ENCODE measurements around the gene COL13A1. TPM values are rescaled to one million over a fixed set of nuclear protein-coding genes. Genes with fewer than 3 reads are reported as not detected.

Gene COL13A1
- total RNA-seq, 1 donor from 2014 or later = 4.6 TPM

DNA sequence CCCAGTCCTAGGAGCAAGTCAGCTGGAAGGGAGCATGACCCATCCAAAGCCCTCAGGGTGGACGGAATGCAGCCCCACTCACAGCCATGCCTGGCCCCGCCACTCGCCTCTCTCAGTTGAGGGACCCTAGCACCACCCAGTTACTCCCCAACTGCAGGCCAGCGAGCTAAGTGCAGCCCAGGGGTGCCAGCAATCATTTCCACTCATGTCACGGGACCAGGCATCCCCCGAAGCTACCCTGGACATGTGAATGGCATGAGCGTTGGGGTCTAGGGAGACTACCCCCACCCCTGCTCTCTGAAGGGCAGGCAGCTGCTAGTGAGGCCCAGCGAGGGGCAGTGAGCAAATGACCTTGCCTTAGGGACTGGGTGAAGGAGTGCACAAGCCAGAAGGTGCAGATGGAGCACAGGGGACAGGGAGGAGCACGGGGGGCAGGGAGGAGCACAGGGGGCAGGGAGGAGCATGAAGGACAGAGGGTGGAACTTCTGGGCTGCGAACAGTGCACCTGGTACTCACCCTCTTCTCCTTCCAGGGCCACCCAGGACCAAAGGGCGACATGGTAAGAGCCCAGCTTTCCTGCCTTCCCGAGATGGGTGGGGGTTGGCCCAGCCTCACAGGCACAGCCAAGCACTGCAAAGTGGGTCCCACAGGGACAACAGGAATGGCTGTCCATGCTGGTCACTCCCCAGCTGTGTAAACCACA lies 87.3 kb downstream of the COL13A1 start:
- no peak for DNase-seq

DNA sequence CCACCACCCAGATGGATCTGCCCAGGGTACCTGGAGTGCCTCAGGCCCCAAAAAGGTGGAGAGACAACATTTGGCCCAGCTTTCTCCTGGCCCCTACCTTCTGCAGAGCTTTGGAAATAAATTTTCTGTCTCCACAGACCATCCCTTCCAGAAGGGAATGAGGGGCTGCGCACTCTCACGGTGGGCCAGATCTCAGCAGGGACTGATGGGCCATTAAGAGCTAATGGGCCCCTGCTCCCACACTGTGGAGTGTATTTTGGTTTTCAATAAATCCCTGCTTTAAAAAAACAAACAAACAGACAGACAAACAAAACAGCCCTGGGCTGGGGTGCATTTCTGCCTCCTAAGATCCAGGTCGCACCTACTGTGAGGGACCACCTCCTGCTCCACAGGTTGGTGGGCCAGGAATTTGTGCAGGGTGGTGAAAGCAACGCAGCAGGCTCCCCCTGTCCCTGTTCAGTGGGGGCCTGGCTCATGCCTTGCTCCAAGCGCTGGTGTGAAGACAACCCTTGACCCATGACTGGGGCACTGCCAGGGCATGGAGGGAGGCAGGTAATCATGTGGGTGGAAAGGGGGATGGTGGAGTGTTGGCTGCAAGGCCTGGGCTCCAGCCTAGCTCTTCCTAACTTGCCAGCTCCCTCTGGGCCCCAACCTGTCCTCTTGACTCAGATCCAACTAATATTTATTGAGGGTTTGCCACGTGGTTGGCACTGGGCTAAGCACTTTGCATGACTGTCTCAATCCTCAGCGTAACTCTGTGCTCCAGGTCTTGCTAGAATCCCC lies 88.5 kb downstream of the COL13A1 start:
- no peak for DNase-seq

DNA sequence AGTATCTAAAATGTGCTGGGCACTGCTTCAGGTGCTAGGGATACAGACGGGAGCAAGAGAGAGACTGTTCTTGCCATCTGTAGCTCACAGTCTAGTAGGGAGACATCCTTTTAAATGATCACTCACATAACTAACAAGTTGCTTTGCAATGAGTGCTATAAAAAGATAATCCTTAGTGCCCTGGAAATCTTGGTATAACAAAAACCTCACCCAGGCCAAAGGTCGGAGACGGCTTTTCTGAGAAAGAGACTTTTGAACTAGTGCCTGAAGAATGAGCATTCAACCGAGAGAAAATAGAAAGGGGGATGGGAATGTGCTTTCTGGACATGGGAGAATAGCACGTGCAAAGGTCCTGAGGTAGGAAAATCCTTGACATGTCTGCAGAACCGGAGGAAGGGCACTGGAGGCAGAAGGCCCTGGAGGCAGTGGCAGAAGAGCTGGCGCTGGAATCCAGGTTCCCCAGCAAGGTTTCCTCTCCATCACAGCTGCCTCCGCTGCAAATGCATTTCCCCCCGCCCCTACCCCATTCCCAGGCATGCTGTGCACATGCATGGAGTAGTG lies 89.4 kb downstream of the COL13A1 start:
- no peak for DNase-seq

DNA sequence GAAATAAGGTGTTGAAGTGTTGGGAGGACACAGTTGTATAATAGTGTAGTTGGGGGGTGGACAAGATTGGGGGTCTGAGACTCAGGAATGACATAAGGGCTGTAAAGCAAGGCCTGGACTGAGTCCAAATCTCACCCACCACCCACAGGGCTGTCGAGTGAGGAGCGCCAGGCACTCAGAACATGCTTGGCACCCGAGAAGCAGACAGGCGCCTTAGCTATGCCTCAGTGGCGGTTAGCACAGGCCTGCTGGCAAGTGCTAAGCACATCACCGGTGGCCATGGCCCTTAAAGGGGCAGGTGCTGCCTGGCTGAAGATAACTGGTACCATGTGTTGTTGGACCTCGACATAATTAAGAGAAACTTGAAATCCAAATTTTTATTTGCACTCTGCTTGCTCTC lies 90.7 kb downstream of the COL13A1 start:
- no peak for DNase-seq

DNA sequence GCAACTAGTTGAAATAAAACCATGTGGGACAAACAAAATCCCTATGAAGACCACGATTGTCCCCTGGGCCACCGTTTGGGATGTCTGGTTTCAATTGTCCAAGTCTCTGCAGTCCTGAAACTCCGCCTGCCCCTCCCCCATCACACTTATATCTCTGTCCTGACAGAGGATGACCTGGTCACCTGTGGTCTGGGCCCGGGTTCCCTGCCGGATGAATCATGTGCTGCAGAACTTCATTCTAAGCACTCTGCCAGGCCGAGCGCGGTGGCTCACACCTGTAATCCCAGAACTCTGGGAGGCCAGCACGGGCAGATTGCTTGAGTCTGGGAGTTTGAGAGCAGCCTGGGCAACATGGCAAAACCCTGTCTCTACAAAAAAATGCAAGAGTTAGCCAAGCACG lies 91.1 kb downstream of the COL13A1 start:
- DNase-seq = no peak

DNA sequence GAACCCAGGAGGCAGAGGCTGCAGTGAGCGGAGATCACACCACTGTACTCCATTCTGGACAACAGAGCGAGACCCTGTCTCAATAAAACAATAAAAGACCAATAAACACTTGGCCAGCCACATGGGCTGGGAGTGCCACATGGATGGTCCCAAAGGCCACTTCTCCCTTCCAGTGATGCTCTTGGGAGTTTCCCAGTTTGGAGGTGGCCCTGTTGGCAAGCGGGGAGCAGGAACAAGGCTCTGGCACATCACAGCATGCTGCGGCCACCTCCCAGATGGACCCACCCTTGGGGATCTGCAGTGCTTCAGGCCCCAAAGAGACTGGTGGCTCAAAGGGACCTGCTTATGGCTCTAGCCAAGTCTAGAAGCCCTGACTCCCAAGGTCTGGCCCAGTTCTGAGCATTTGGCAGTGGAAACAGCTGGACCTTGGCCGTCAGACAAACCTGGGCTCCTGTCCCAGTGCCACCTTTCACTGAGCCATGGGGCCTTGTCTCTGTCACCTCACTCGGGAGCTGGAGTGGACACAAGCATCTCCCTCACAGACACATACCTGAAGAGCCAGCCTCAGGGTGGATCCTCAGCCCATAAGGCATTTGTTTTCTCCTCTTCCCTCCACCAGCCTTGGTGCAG lies 91.7 kb downstream of the COL13A1 start:
- DNase-seq = no peak

DNA sequence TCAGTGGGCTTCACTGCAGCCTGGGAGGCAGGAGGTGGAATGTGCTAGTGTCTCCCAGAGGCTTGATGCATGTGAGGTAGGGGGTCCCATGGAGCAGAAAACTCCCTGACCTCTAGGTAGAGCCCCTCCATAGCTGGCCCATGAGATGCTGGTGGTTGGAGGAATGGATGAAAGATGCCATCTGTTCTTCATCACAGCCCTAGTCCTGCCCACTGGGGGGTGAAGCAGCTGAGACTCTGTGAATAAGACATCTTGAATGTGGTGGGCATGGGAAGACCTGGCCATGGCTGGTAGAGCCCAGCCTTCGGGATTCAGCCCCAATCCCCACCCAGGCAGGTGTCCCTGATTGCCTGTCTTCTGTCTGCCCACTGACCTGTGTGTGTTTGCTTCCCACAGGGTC lies 92.5 kb downstream of the COL13A1 start:
- DNase-seq = no peak

DNA sequence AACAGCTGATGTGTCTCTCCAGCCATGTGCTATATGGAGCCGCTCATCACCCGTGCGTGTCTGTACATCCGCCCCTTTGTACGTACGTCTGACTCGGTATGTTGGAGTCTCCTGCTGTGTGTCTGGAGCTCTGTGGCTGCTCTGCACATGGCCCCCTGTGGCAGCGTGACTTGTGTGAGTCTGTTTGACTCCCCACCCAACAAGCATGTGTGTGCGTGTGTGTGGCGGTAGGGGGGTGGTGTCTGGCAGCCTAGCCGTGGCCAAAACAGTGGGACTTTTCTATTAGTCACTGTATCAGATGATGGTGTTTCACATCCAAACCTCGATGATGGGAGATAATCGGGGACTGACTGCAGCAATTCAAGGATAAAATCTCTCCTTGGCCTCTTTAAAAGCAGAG lies 94.1 kb downstream of the COL13A1 start:
- peak; percentile 54 for DNase-seq

DNA sequence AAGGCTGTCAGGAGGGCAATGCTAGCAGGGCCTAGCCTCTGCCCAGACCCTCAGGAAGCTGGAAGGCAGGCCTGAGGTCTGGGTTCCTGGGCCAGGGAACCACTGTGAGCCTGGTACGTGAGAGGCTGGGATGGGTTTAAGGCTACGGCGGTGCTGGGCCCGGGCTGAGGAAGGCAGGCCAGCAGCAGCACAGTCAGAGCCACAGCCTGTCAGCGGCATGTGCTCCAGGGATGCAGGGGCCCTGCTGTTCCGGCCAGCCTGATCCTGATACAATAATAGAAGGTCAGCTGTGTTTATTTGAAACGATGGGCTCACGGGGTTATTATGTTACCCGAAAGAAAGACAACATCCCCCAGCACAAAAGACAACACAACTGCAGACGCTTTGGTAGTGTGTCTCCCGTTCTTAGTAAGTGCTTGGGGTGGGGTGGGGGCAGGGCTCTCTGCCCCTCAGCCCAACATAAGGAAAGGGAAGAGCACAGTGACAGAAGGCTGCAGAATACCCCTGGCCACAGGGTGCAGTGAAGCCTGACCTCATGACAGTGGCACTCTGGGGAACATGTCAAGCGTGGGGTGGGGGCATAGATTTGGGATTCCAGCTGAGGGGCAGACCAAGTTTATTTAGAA lies 95.0 kb downstream of the COL13A1 start:
- DNase-seq = peak; percentile 58

DNA sequence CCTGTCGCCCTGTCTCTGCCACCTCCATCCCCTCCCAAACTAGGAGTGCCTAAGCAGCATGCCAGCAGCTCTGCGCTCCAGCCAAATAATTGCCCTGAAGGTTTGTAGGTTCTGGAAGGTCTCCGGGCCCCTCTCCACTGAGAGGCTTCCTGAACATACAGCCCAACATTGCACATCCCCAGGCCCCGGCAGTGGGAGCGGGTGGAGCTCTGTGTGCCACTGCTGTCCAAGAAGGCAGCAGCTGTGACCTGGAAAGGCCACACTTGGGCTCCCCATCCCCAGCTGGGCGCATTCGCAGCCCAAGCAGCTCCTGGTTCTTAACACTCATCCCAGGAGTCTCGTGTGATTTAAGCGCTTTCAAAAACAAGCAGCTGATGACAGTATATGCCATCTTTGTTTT lies 95.7 kb downstream of the COL13A1 start:
- peak; percentile 67 for DNase-seq

DNA sequence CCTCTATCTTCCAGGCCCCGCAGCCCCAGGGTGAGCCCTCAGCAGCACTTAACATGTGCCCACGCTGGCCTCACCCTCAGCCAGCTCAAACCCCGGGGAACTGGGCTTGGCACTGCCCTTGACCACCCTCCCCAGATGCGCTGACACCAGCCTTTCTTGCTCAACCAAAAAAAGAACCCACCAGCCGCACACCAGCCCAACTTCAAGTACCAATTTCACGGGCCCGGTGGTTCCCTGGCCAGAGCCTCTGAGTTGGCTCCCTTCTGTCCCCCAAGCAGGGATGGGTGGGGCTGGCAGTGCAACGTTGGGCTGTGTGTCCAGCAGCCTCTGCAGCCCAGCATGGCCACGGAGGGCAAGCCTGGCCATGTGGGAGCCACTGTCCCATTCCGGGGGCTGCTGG lies 96.3 kb downstream of the COL13A1 start:
- DNase-seq = peak; percentile 67

DNA sequence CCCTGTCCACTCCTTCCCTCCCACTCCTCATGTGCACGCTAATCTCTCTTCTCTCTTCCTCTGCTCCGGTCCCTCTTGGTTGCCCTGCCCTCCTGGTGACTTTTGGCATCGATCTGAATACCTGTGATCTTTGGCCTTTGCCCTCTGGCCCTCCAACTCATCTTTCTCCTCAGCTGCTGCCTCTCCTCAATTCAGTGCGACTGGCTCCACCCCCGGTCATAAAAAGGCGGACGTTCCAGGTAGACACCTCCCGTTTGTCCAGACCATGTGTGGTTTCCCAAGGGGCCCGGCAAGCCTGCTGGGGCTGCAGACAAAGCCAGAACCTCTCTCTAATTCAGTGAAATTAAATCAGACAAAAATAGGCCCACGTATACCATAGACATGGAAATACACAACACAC lies 96.8 kb downstream of the COL13A1 start:
- DNase-seq = no peak

DNA sequence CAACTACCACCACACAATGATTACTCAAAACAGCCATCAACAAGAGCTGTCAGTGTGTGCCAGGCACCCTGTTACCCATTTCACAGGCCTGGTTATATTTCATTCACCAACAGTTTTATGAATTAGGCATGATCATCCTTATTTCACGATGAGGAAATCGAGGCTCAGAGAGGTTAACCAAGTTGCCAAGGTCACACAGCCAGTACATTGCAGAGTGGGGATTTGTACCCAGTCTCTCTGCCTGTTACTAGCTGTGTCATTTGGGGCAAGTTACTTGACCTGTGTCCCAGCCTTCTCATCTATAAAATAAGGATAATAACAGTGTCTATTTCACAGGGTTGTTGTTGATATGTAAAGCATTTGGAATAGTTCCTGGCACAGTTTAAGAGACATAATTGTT lies 97.2 kb downstream of the COL13A1 start:
- no peak for DNase-seq

DNA sequence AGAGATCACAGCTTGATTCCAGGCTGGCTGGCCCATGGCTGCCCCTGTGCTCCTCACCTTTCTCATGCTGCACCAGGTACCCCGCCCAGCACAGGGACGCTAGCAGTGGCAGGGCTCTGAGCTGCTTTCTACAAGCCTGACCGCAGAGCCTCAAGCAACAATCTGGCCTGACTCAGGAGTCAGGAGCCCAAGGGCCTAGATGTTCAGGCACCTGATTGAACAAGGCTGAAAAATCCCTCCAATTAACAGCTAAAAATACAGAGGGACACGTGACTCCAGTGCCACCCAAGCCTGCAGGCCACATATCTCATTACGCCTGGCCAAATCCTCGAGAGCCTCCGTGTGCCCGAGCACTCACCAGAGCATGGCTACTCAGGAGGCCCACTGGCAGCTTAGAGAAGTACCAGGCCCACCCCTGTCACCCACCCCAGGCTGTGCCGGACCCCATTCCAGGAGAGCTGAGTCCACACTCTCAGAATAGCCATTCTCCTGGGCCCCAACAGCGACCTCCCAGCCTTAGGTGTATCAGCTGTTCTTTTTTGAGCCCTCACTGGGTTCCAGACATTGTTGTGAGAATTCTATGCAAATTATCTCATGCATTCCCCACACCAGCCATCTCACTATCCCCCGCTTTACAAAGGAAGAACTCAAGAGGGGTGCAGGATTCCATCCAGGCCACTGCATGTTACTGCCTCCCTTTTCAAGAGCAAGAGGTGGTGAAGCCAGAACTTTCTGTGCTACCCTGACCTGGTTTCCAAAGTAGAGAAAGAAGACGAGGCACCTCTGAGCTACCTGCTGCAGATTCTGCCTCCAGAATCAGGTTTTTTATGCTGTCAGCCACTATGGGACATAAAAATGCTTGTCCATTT lies 98.3 kb downstream of the COL13A1 start:
- peak; percentile 64 for DNase-seq

DNA sequence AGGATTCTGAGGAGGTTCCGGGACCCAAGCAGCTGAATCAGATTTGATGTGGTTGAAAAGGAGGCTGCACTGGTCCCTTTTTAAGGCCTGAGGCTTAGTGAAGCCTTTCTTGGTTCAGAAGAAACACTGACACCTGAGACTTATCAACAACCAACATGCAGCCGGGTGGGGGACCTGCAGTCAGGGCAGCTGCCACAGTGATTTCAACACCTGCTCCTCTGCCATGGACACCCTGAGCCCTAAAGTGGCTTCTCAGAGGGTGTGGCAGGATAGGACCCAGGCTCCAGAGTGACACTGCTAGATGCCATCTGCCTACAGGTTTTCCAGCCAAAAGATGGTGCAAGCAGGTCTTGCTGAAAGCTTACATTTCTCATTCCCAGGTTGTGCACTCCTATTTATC lies 99.3 kb downstream of the COL13A1 start:
- DNase-seq = peak; percentile 72

DNA sequence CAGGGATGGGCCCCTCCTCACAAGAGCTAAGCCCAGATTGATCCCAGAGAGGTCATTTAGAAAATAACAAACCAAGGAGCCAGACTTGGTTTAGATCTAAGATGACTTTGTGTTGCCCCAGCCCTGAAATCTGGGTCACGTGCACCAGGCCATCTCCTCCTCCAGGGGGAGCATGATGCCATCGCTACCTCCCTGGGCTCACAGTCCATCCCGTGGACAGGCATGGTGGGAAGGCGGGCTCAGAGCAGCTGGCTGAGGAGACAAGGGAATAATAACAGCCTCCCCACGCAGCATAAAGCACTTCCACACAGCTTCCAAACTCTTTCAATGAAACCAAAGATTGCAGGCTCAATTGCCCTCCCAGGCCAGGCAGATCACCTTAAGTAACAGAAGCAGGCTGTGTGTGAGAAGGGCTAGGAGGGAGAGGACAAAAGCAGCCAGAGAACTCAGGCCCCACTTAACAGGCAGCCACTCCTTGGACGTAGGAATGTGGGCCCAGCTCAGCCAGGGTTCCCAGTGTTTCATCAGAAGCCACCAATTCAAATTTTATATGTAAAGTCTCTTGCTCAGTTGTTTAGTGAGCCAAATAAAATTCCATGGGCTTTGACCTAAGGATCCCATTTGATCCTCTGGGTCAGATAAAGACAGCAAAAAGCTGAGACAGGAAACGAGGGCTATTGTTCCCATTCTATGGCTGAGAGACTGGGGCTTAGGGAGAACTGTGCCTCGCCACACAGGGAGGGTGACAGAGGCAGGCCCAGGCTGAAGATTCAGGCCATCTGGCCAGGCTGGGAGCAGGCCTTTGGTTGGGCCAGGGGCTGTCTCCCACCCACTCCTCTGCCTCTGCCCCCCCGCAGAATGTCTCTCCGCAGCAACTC lies 100.2 kb downstream of the COL13A1 start:
- peak; percentile 69 for DNase-seq

DNA sequence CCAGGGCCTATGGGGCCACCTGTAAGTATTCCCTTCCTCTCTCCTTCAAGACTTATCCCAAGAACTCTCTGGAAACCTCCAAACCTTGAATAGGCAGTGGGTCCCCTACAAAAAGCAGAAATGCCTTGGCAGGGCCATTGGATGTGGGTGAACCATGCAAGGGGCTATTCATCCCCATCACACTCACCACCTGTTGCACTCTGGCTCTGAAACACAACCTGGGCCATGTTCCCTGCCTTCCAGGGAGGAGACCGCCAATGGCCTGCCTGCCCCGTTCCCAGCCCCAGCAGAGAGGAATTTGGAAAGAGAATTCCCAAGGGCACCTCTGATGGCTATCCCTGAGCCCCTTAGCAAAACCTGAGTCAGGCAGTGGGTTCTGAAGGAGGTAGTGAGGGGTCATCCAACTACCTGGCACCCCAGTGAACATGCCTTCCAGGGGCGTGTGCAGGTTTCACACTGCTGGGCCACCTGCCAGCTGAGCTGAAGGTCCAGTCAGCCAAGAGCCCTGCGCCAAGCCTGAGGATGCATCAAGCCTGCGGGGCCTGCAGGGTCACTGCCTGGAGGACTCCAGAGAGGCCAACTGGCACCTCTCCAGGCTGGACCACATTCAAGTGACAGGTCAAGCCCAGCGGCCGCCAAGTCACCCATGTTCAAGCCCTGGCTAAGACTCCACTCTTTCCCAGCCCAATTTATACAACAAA lies 101.3 kb downstream of the COL13A1 start:
- no peak for DNase-seq

DNA sequence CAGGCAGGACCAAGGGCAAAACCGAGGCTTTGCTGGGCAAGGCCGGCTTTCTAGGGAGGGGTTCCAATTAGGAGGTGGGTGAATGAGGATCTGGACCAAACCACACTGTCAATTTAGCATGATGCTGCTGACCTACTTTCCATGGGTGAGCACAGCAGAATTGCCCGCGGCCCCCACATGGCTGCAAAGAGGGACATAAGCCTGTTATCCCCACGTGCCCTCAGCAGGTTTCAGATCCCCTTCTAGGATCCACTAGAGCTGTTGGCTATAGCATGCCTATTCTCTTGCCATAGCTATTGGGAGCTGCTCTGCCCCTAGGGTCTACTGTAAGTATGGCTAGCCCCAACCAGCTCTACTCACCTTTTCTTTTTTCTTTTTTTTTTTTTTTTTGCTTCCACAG lies 102.8 kb downstream of the COL13A1 start:
- no peak for DNase-seq

DNA sequence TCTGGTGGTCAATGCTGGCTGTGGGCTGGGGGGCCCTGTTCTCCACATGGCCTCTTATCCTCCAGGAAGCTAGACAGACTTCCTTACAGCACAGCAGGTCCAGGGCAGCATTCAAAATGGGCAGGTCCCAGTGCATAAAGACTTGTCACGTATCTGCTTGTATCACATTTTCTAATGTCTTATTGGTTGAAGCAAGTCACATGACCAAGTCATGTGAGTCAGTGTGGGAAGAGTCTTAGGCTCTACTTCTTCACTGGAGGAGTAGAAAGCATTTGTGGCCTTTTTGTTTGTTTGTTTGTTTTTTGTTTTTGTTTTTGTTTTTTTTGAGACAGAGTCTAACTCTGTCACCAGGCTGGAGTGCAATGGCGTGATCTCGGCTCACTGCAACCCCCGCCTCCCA lies 104.7 kb downstream of the COL13A1 start:
- no peak for DNase-seq

DNA sequence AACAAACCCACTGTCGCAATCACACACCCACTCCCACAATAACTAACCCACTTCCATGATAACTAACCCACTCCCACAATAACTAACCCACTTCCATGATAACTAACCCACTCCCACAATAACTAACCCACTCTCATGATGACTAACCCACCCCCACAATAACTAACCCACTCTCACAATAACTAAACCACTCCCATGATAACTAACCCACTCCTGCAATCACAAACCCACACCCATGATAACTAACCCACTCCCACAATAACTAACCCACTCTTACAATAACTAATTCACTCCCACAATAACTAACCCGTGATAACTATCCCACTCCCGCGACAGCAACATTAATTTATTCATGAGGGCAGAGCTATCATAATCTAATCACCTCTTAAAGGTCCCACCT lies 105.8 kb downstream of the COL13A1 start:
- DNase-seq = no peak

Data from tongue (tissue), 2 donors.